G401 (cell line): ENCODE measurements around the gene FEN1. TPM values are rescaled to one million over a fixed set of nuclear protein-coding genes. Genes with fewer than 3 reads are reported as not detected.

ENCODE experiments used
- DNase-seq: peaks from one replicate; pipeline ENCODE4 v3.0.0-alpha.2; 2015; ENCODE audit warnings: low spot score
- in situ Hi-C: cut with HindIII; loops from 2 replicates; pipeline ENCODE4 v1.10.0; 2016; ENCODE audit warnings: low sequenced_read_pairs, mixed read lengths
- total RNA-seq: library from RNA; depleted of rRNA; stranded (reverse); fragments of >200 nt; shearing (Covaris generic); gene quantifications from 2 replicates; pipeline ENCODE4 v1.2.3, GENCODE V29; 2014; rRNA removed

The FEN1 gene
- total RNA-seq, 1 experiment from 2014 or later = 105 TPM

DNA sequence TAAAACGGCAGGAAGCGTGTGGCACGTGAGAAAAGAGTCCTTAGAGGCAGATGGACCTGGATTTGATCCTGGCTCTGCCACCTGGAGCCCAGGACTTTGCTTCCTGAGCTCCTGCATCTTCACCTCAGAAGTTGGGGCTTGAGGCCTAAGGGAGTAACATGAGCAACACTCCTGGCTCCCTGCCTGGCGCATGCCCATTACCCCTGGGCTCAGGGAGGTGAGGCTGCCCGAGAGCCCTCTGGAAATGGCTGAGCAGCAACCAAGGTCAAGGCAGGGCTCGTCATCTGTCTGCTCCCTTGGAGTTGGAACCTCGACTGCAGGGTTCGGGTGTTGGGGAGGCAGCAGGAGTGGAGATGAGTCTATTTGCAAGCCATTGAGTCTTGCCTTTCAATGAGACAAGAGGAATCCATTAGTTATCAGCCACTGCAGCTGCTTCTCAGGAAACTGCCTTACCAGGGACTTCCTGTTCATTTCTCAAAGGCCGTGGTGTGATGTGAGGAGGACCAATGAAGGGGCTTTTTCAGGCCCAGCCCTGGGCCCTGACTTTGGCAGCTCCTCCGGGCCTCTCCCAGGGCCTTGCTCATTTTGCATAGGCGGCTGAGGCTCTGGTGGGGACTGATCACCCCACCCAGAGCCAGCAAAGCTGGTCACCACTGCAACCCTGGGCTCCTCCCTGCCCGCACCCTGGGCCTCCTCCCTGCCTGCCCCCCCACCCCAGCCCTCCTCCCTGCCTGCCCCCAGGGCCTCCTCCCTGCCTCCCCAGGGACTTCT lies 41.8 kb downstream of the FEN1 start:
- DNase-seq = peak; percentile 53
- in situ Hi-C loops = no loop called here

DNA sequence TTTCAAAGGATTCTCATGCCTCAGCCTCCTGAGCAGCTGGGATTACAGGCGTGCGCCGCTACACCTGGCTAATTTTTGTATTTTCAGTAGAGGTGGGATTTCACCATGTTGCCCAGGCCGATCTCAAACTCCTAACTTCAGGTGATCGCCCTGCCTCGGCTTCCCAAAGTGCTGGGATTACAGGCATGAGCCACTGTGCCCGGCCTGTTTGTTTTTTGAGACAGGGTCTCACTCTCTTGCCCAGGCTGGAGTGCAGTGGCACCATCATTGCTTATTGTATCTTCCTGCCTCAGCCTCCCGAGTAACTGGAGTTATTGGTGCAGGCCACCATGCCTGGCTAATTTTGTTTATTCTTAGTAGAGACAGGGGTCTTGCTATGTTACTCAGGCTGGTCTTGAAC lies 43.5 kb downstream of the FEN1 start:
- no peak for DNase-seq
- in situ Hi-C loops = no loop called here

DNA sequence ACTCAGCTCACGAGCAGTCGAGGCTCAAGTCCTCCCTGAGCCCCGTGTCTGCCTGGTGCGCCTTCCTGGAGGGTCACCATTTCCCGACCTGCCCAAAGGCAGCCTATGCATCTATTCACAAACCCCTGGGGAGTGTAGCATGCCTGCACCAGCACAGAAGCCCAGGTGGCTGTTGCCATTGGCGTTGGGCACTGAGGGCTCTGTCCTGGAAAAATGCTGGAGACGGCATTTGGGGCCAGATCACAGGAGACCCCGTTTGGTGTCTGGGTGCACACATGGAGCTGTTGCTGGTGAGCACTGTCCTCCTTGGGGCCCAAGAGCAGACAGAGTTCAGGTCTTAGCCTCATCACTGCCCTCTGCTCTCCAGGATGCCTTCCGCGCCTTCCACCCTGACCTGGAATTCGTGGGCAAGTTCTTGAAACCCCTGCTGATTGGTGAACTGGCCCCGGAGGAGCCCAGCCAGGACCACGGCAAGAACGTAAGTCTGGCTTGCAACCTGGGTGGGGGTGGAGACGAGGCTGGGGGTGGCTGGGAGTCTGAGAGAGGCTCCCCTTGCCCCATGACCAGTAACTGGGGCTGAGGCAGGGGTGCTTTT lies 44.8 kb downstream of the FEN1 start:
- DNase-seq = no peak
- in situ Hi-C loops = no loop called here

DNA sequence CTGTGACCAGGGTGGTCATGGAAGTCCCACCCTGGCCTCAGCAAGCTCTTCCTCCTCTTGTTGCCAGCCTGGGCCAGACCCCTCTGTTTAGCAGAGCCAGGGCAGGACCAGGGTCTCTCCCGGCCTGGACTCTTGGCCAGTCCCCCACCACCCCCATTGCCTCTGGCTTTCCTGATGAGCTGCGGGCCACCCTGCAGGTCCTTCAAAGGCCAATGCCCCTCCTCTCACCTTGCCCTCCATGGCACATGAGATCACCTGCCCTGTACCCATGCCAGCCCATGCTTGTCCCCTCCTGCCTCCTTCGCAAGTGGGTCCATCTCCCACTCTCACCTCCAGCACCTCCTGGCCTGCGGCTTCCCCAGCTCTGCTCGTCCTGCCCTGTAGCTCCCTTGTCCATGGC lies 45.8 kb downstream of the FEN1 start:
- in situ Hi-C loops = no loop called here
- no peak for DNase-seq

DNA sequence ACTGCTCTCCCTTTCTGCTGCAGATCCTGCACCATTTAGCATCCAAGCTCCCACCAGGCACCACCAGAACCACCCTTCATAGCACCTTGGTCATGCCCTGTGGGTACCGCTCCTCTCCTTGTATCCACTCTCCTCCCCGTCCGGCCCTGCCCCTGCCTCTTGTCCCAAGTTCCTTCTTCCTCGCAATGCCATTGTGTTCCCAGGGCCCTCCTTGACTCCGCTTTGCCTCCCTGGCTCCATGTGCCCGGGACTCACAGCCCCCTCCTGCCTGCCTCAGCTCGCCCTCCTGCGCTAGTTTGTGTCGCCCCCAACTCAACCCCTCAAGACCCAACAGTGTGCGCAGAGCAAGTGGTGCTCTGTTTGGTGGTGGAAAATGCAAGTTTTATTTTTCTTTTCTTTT lies 46.2 kb downstream of the FEN1 start:
- no peak for DNase-seq
- in situ Hi-C loops = no loop called here

DNA sequence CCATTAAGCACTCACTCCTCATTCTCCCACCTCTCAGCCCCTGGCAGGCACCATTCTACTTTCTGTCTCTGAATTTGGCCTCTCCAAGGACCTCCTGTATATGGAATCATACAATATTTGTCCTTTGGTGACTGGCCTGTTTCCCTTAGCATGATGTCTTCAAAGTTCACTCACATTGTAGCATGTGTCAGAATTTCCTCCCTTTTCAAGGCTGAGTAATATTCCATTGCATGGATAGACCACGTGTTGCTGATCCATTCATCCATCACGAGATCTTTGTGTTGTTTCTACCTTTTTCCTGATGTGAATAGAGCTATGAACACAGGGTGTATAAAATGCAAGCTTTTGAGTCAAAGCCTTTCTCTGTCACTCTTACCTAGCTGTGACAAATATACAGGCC lies 47.0 kb downstream of the FEN1 start:
- DNase-seq = no peak
- in situ Hi-C loops = no loop called here

DNA sequence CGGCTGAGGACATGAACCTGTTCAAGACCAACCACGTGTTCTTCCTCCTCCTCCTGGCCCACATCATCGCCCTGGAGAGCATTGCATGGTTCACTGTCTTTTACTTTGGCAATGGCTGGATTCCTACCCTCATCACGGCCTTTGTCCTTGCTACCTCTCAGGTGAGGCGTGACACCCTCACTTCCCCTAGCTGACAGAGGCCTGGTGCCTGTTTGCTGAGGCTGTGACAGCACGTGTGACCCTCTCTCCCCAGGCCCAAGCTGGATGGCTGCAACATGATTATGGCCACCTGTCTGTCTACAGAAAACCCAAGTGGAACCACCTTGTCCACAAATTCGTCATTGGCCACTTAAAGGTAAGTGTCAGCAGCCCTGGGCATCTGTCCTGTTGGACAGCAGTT lies 47.7 kb downstream of the FEN1 start:
- in situ Hi-C loops = no loop called here
- no peak for DNase-seq

DNA sequence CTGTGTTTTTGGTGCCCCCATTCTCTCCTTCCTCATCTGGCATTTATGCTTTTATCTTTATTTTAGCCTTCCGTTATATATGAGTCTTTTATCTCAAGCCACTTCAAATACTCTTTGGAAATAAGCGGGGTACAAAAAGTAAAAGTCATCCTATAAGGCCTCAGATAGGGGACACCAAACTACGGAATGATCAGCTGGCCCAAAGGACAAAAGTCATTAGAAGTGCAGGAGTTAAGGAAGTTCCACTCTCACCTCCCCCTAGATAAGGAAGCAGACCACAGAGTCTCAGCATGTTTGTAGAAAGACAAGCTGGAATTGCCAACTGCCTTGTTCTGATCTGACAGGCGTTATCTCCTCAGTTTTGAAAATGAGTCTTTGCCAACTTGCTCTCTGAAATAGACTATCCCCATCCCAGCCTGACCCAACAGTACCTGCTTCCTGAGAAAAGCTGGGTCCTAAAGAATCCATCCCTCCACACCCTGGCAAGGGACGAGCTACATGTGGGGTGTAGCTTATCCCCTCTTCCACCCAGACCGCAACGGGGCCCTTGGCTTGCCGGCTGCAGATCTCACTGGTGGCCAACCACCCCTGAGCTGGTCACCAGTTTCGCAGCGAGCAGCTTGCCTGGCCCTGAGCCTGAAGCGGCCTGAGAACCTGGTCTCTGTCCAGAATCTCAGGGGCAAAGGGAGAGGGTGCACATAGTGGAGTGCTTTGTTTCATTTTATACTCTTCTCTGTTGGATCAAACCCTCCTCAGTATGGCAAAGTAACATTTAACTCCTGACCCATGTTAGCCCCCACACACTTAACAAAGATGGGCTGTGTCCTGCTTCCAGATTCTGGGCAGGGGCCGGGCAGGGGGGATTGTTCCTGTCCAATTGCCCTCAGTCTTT lies 49.2 kb downstream of the FEN1 start:
- DNase-seq = peak; percentile 49
- in situ Hi-C loops = no loop called here

DNA sequence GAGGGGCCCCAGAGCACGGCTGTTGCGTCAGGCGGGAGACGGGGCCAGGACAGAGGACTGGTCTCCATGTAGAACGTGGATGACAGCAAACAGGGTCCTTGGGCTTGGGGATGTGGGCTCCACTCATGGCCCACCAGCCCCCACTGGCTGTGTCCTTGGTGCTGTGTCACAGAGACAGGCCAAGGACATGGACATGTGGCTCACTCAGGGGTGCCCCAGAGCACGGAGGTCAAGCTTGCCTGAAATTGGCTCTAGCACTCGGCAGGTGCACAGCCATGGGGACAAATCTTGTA lies 49.8 kb downstream of the FEN1 start:
- in situ Hi-C loops = no loop called here
- no peak for DNase-seq

DNA sequence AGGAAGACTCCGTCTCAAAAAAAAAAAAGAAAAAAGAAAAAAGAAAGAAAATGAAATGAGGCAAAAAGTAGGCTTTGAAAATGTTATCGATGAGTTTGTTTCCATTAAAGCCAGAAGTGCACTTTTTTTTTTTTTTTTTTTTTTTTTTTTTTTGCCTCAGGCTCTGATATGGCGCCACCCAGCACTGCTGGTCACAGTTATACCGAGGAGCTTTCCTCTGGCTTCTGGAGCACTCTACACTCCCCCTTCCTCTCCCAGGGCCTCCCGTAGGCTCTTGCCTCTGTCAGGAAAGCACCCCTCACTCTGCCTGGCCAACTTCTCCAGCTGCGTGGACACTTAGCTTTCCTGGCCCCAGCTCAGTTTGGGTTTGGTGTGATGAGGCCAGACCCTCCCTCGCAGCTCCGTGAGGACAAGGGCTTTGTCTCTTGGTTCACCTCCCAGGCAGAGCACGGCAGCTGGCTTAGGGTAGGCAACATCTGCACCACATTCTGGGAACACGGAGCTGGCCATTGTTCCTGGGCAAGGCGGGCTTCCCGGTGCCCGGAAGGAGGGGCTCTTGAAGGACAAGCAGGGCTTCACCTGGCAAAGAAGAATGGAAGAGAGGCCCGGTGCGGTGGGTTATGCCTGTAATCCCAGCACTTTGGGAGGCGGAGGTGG lies 52.3 kb downstream of the FEN1 start:
- in situ Hi-C loops = no loop called here

DNA sequence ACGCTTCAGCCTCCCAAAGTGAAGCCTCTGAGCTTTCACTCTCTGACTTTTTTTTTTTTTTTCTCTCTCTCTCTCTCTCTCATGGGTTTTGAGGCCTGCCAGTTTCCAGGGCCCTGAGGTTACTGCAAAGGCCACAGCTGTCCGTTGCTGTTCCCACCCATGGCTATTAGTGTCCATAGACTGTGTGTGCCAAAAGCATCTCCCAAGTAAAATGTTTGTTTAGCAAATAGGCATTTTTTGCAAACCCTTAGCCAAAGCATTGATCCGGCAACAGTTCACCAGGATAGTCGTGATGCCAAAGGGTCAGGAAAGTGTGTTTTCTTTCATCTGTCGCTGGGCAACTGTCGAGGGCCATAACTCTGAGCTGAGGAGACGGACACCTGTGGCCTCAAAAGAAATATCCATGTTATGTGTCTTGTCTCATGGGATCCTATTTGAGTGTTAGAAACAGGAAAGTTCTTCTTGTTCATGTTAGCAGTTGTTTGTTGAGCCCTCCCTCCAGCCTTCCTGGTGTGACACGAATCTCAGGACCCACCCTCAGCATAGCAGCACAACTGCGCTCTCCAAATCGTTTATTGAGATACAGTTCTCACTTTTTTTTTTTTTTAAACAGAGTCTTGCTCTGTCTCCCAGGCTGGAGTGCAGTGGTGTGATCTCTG lies 53.8 kb downstream of the FEN1 start:
- DNase-seq = no peak
- in situ Hi-C loops = no loop called here

More for the DNA sequence above, 52.3 kb downstream of the FEN1 start:
- no peak for DNase-seq

Other genes with a start within 250 kb of the FEN1 start
- 1.6 and 3.4 TPM in 2 replicates for gene SYT7, start 211.8 kb upstream of the FEN1 start, total RNA-seq
- gene DAGLA, start 112.5 kb upstream of the FEN1 start, total RNA-seq = 0.74 and 1.4 TPM in 2 replicates
- 0.71 and 1.4 TPM in 2 replicates for gene MYRF, start 40.3 kb upstream of the FEN1 start, total RNA-seq
- 41.4 and 66.0 TPM in 2 replicates for gene TMEM258, start 312 bp upstream of the FEN1 start, total RNA-seq
- 131 and 148 TPM in 2 replicates for gene FADS1, start 24.1 kb downstream of the FEN1 start, total RNA-seq
- 222 and 244 TPM in 2 replicates for gene FADS2, start 35.4 kb downstream of the FEN1 start, total RNA-seq
- gene FADS3, start 98.6 kb downstream of the FEN1 start, total RNA-seq = 44.4 and 47.1 TPM in 2 replicates
- 12.4 and 19.0 TPM in 2 replicates for gene RAB3IL1, start 124.7 kb downstream of the FEN1 start, total RNA-seq
- 0.10 and 0.18 TPM in 2 replicates for gene BEST1, start 157.4 kb downstream of the FEN1 start, total RNA-seq
- 588 and 699 TPM in 2 replicates for gene FTH1, start 174.7 kb downstream of the FEN1 start, total RNA-seq